Chondrocyte (in vitro differentiated cells): Measurements from ENCODE around the gene IL20RA. TPM values are rescaled to one million over a fixed set of nuclear protein-coding genes. Genes with fewer than 3 reads are reported as not detected.

ENCODE experiments used
- DNase-seq: peaks from one replicate; pipeline ENCODE4 v3.0.0; 2021; ENCODE audit warnings: mixed read lengths, low spot score
- H3K27ac Mint-ChIP-seq: one replicate; pipeline ENCODE4 v1.8.0; 2021; ENCODE audit warnings: mild to moderate bottlenecking, moderate library complexity, mixed read lengths; ENCODE audit not compliant: unreplicated experiment
- H3K27me3 Mint-ChIP-seq: 2 replicates; pipeline ENCODE4 v1.8.0; 2021; ENCODE audit warnings: low read depth, mixed read lengths
- H3K36me3 Mint-ChIP-seq: 2 replicates; pipeline ENCODE4 v1.8.0; 2021; ENCODE audit warnings: low read depth, mixed read lengths
- H3K4me1 Mint-ChIP-seq: 2 replicates; pipeline ENCODE4 v1.8.0; 2021; ENCODE audit warnings: low read depth, mild to moderate bottlenecking, mixed read lengths
- H3K4me3 Mint-ChIP-seq: one replicate; pipeline ENCODE4 v1.8.0; 2021; ENCODE audit warnings: mild to moderate bottlenecking, moderate library complexity, mixed read lengths; ENCODE audit not compliant: unreplicated experiment
- H3K9me3 Mint-ChIP-seq: 2 replicates; pipeline ENCODE4 v1.8.0; 2021; ENCODE audit warnings: low read depth, mixed read lengths
- total RNA-seq: library from RNA; stranded (reverse); gene quantifications from 3 replicates; pipeline ENCODE4 v1.2.1, GENCODE V29; 2021
- TF ChIP-seq, protein P1 (sequence below): fragments of 200-600 bp; sonication (generic); IDR thresholded peaks from 2 replicates; pipeline ENCODE4 v1.5.0; 2021; ENCODE audit warnings: antibody characterized with exemption, mild to moderate bottlenecking, moderate library complexity

IL20RA gene
- total RNA-seq, 1 donor from 2014 or later = 0.22 TPM

DNA sequence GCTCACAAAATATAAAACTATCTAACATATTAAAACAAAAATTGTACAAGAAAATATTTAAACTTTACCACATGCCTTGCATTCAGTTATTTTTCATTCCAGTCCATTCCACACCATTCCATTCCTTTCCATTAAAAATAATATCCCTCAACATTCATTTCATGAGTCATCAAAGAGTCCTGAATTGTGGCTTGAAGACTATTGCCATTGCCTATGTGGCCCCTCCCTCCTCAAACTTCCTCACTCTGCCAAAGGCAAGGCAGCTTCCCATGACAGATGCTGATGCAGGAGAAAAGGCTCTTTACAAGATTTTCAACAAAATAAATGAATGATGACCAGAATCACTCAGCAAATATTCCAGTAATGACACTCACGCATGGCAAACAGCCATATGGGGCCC lies 31.7 kb downstream of the IL20RA start:
- Mint-ChIP-seq H3K27me3 (no peaks in the 10 kb centered on the region), H3K9me3 (peaks cover 3% of the 10 kb centered on the region), H3K4me3 (no peak overlapping the region), H3K27ac (peak overlapping the region; percentile 92), H3K4me1 (peaks cover 61% of the 10 kb centered on the region), H3K36me3 (no peaks in the 10 kb centered on the region)
- TF ChIP-seq, protein P1, sequence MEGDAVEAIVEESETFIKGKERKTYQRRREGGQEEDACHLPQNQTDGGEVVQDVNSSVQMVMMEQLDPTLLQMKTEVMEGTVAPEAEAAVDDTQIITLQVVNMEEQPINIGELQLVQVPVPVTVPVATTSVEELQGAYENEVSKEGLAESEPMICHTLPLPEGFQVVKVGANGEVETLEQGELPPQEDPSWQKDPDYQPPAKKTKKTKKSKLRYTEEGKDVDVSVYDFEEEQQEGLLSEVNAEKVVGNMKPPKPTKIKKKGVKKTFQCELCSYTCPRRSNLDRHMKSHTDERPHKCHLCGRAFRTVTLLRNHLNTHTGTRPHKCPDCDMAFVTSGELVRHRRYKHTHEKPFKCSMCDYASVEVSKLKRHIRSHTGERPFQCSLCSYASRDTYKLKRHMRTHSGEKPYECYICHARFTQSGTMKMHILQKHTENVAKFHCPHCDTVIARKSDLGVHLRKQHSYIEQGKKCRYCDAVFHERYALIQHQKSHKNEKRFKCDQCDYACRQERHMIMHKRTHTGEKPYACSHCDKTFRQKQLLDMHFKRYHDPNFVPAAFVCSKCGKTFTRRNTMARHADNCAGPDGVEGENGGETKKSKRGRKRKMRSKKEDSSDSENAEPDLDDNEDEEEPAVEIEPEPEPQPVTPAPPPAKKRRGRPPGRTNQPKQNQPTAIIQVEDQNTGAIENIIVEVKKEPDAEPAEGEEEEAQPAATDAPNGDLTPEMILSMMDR = no peak
- no peak for DNase-seq

DNA sequence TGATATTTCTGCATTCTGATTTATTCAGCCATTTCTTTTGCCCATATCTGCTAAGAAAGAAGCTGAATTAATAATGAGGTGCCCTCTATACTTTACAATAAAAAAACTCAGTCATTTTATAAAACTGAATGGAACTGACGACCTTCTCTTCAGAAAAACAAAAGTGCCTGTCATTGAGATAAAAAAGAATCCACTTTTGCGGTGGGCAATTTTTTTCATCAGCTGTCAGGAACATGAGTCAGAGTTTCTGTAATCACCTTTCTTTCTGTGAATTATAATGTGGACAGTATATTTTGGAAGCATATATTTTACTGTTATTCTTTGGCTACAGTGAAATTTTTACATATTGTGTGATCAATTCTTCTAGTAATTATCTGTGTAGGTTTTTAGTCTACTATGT lies 33.4 kb downstream of the IL20RA start:
- Mint-ChIP-seq H3K4me1 (peaks cover 51% of the 10 kb centered on the region), H3K36me3 (no peaks in the 10 kb centered on the region), H3K9me3 (peaks cover 3% of the 10 kb centered on the region), H3K27me3 (no peaks in the 10 kb centered on the region), H3K27ac (peak overlapping the region; percentile 39), H3K4me3 (no peak overlapping the region)
- DNase-seq = no peak
- TF ChIP-seq, protein P1 = no peak

DNA sequence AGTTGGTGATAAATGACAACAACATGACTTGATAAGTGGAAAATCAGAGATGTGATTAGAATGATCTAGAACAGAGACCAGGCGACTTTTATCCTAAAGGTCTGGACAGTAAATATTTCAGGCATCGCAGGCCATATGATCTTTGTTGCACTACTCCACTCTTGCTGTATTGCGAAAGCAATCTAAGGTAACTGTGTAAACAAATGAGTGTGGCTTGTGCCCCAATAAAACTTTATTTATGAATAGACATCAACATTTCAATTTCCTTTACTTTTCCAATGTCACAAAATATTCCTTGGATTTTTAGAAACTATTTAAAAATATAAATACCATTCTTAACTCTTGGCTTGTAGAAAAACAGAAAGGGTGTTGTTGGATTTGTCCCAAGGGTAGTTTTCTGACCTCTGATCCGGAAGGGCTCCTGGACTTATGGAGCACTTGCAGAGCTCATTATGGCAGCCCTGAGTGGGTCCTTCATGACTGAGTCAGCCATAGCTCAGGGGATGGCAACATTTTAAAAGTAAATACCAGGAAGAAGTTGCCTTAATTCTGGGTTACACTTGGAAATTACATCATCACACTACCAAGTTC lies 34.5 kb downstream of the IL20RA start:
- H3K27ac Mint-ChIP-seq = no peak overlapping the region
- peaks cover 39% of the 10 kb centered on the region for H3K4me1 Mint-ChIP-seq
- H3K9me3 Mint-ChIP-seq = peaks cover 3% of the 10 kb centered on the region
- H3K27me3 Mint-ChIP-seq = no peaks in the 10 kb centered on the region
- H3K36me3 Mint-ChIP-seq = no peaks in the 10 kb centered on the region
- no peak overlapping the region for H3K4me3 Mint-ChIP-seq
- DNase-seq = no peak
- TF ChIP-seq, protein P1 = no peak

DNA sequence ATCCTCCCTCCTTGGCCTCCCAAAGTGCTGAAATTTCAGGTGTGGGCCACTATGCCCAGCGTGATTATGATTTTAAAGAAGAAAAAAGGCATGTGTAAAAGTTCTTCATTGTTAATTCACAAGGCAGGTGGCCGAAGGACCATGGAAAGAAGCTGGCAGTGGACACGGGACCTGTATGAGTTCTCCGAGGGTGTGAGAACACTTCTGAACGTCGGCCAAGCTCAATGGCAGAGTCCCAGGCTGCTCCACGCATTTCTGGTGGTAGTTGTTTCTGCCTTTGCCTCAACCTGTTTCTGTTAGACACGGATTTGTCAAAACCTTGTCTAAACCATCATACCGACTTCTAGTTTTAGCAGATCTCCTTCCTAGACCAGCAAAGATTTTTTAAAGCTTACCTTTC lies 36.6 kb downstream of the IL20RA start:
- H3K36me3 Mint-ChIP-seq = no peaks in the 10 kb centered on the region
- H3K27me3 Mint-ChIP-seq = no peaks in the 10 kb centered on the region
- no peak overlapping the region for H3K27ac Mint-ChIP-seq
- peaks cover 2% of the 10 kb centered on the region for H3K9me3 Mint-ChIP-seq
- peaks cover 24% of the 10 kb centered on the region for H3K4me1 Mint-ChIP-seq
- no peak for DNase-seq
- no peak overlapping the region for H3K4me3 Mint-ChIP-seq
- TF ChIP-seq, protein P1 = no peak

DNA sequence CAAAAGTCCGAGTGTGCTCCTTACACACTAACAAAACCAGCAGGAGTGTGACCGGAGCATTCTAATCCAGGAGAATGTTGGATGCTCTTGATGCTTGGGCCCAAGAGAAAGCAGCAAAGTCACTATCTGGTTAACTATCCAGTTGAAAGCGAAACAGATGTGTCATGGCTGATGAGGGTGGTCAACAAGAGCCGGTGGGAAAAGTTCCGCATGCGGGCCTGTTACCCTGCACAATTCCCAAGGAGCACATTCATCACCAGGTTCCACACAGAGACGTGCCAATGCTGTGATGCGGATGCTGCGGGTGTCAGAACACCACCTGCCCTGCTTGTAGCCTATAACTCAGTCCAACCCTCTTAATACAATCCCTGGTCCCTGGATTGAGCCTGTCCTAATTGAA lies 38.7 kb downstream of the IL20RA start:
- peaks cover 17% of the 10 kb centered on the region for H3K4me1 Mint-ChIP-seq
- no peak for DNase-seq
- H3K27ac Mint-ChIP-seq = no peak overlapping the region
- no peaks in the 10 kb centered on the region for H3K9me3 Mint-ChIP-seq
- no peak overlapping the region for H3K4me3 Mint-ChIP-seq
- peaks cover 2% of the 10 kb centered on the region for H3K27me3 Mint-ChIP-seq
- no peaks in the 10 kb centered on the region for H3K36me3 Mint-ChIP-seq
- TF ChIP-seq, protein P1 = no peak
